Fibroblast of lung (primary cell): ENCODE measurements around the gene SH3PXD2A. TPM values are rescaled to one million over a fixed set of nuclear protein-coding genes. Genes with fewer than 3 reads are reported as not detected.

ENCODE experiments used
- DNase-seq, 2 donors: peaks; one replicate each; pipeline versions ENCODE4 v3.0.0 to v3.0.0-alpha.2; 2010; ENCODE audit warnings: low read depth in 2 of 2
- H2AFZ ChIP-seq: 2 replicates; pipeline ENCODE4 v1.5.1; 2012; ENCODE audit warnings: low read length, control low read depth, inconsistent platforms
- H3K27ac ChIP-seq: 2 replicates; pipeline ENCODE4 v1.5.1; 2011; ENCODE audit warnings: low read length, control low read depth; ENCODE audit not compliant: insufficient read depth
- H3K27me3 ChIP-seq: 2 replicates; pipeline ENCODE4 v1.5.1; 2011; ENCODE audit warnings: mild to moderate bottlenecking, low read length; ENCODE audit not compliant: control insufficient read depth, insufficient read depth
- H3K36me3 ChIP-seq: 2 replicates; pipeline ENCODE4 v1.5.1; 2011; ENCODE audit warnings: low read length; ENCODE audit not compliant: control insufficient read depth, insufficient read depth
- H3K4me1 ChIP-seq: 2 replicates; pipeline ENCODE4 v1.5.1; 2011; ENCODE audit warnings: low read length; ENCODE audit not compliant: control insufficient read depth, insufficient read depth; ENCODE audit errors: extremely low read depth
- H3K4me2 ChIP-seq: 2 replicates; pipeline ENCODE4 v1.5.1; 2011; ENCODE audit warnings: low read length, control low read depth; ENCODE audit not compliant: insufficient read depth; ENCODE audit errors: extremely low read depth
- H3K4me3 ChIP-seq, 4 experiments: fragments of 200-600 bp in 1 of 4; sonication (generic) in 1 of 4; replicated peaks in 1 of 4; 2 replicates each; pipeline ENCODE4 v1.5.1; 2011 to 2016; ENCODE audit warnings: low read length in 4 of 4, low read depth in 3 of 4, mild to moderate bottlenecking in 3 of 4, control low read depth in 2 of 4, inconsistent platforms in 1 of 4, mixed read lengths in 1 of 4; ENCODE audit not compliant: insufficient read depth in 1 of 4; ENCODE audit errors: control extremely low read depth in 1 of 4
- H3K79me2 ChIP-seq: 2 replicates; pipeline ENCODE4 v1.5.1; 2012; ENCODE audit warnings: mild to moderate bottlenecking, low read length, inconsistent platforms; ENCODE audit not compliant: control insufficient read depth, insufficient read depth
- H3K9ac ChIP-seq: 2 replicates; pipeline ENCODE4 v1.5.1; 2011; ENCODE audit warnings: mild to moderate bottlenecking, low read length, control low read depth; ENCODE audit not compliant: insufficient read depth
- H3K9me3 ChIP-seq: 2 replicates; pipeline ENCODE4 v1.5.1; 2012; ENCODE audit warnings: low read depth, low read length; ENCODE audit not compliant: control insufficient read depth, insufficient read depth
- H4K20me1 ChIP-seq: 2 replicates; pipeline ENCODE4 v1.5.1; 2011; ENCODE audit warnings: low read length; ENCODE audit not compliant: control insufficient read depth, insufficient read depth; ENCODE audit errors: extremely low read depth
- CTCF ChIP-seq, 2 donors: IDR thresholded peaks in 1 of 2; conservative IDR thresholded peaks in 1 of 2; 1 replicate in 1 of 2; 2 replicates in 1 of 2; pipeline ENCODE4 v1.5.1; 2011 to 2012; ENCODE audit warnings: low read length in 2 of 2, control low read depth in 1 of 2, inconsistent platforms in 1 of 2, low read depth in 1 of 2, mild to moderate bottlenecking in 1 of 2
- EZH2 ChIP-seq: IDR thresholded peaks from 2 replicates; pipeline ENCODE4 v1.5.1; 2012; ENCODE audit warnings: low read length, control low read depth, mild to moderate bottlenecking; ENCODE audit errors: missing control alignments
- polyA plus RNA-seq, 2 donors: library from polyadenylated mRNA; depleted of rRNA in 1 of 2; stranded (reverse) in 1 of 2; unstranded in 1 of 2; fragments of >200 nt; gene quantifications; 2 replicates each; pipeline ENCODE4 v1.2.1, GENCODE V29; 2011 to 2012; ENCODE audit warnings: missing spikeins in 1 of 2
- total RNA-seq: library from RNA; depleted of rRNA; stranded (reverse); fragments of >200 nt; gene quantifications from 2 replicates; pipeline ENCODE4 v1.2.1, GENCODE V29; 2014

SH3PXD2A gene
- total and polyA plus RNA-seq, 2 donors (not counting 1 experiment from before 2014, with no cell fraction given): 25.5 to 33.2 TPM

GRCh38 chr10:103651783-103652476 lies 203.4 kb downstream of the SH3PXD2A start:
- Histone ChIP-seq H3K36me3 (peaks cover 26% of the 10 kb centered on the region), H3K27me3 (no peaks in the 10 kb centered on the region), H3K4me2 (no peak overlapping the region), H4K20me1 (peaks cover 4% of the 10 kb centered on the region), H3K9ac (no peak overlapping the region), H3K4me1 (peaks cover 38% of the 10 kb centered on the region), H3K9me3 (no peaks in the 10 kb centered on the region), H3K27ac (no peak overlapping the region), H3K4me3 (no peak overlapping the region), H3K79me2 (peaks cover 88% of the 10 kb centered on the region), H2AFZ (no peak overlapping the region)
- no peak for DNase-seq
- TF ChIP-seq EZH2 (no peak), CTCF (conservative IDR thresholded peaks at IDR 0.05 in 1 of 2, IDR thresholded peaks at IDR 0.05 in 1 of 2; ENCODE audit: low read depth in 1 of 2, low read length in 2 of 2) (no peak)

DNA sequence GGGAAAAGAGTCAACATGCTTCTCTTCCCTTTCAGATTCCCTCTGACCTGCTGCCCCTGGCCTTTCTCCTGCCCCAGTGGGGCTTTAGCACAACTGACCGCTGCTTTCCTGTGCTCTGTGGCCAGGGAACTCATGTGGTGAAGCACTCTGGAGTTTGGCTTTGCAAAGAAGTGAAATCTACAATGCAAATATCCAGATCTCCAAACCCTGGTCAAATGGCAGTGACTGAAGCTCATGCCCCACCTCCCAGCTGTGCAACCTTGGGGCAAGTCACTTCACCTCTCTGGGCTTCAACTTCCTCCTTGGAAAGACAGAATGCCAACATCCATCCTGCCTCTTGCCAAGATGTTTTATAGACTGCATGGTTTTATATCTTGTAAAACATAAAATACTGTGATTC lies 204.0 kb downstream of the SH3PXD2A start:
- Histone ChIP-seq H3K4me3 (no peak overlapping the region), H2AFZ (no peak overlapping the region), H3K36me3 (peaks cover 26% of the 10 kb centered on the region), H3K9me3 (no peaks in the 10 kb centered on the region), H3K4me1 (peaks cover 43% of the 10 kb centered on the region), H3K4me2 (no peak overlapping the region), H3K27me3 (no peaks in the 10 kb centered on the region), H3K27ac (no peak overlapping the region), H4K20me1 (peaks cover 4% of the 10 kb centered on the region), H3K9ac (no peak overlapping the region), H3K79me2 (peaks cover 89% of the 10 kb centered on the region)
- no peak for DNase-seq
- TF ChIP-seq EZH2 (no peak), CTCF (conservative IDR thresholded peaks at IDR 0.05 in 1 of 2, IDR thresholded peaks at IDR 0.05 in 1 of 2; ENCODE audit: low read depth in 1 of 2, low read length in 2 of 2) (no peak)

DNA sequence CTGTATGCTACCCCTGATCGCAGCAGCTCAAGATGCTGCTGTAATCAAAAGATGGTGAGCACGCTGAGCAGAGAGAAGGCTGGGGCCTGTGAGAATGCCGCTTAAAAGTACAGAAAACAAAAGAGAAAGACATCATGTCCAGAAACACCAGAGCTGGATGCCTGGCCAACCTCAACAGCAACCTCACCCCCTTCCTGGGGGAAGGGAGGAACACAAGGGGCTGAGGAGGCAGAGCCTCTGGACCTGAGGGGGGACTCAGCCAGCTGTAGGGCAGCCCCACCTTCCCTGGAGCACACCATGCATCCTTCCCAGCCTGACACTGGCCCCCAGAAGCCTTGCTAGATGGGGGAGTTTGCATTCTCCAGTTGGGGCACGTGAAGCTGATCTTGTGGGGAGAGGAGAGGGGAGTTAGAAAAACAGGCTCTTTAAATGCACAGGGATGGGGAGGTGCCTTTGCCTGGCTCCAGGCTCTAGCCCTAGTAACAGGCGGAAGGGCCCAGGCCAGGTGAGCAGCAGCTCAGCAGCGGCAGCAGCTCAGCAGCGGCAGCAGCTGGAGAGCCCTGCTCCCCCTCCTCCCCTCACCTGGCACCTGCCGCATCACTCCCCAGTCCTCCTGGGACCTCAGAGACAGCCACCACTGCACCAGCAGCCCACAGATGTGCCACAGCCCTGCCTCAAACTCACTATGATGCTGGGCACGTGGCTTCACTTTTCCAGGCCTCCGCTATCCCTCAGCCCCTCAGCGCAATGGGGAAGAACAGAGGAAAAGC lies 205.5 kb downstream of the SH3PXD2A start:
- Histone ChIP-seq H3K27ac (peak overlapping the region; percentile 68), H3K79me2 (peaks cover 80% of the 10 kb centered on the region)

More for the DNA sequence above, 205.5 kb downstream of the SH3PXD2A start:
- H3K9me3 ChIP-seq: no peaks in the 10 kb centered on the region
- no peak for TF ChIP-seq CTCF (conservative IDR thresholded peaks at IDR 0.05 in 1 of 2, IDR thresholded peaks at IDR 0.05 in 1 of 2; ENCODE audit: low read depth in 1 of 2, low read length in 2 of 2)
- no peak for TF ChIP-seq EZH2
- peaks cover 24% of the 10 kb centered on the region for H3K36me3 ChIP-seq
- H3K4me2 ChIP-seq: peak overlapping the region; percentile 66
- no peak overlapping the region for H2AFZ ChIP-seq
- H3K4me1 ChIP-seq: peaks cover 56% of the 10 kb centered on the region
- DNase-seq: no peak
- H3K4me3 ChIP-seq: no peak overlapping the region
- H3K27me3 ChIP-seq: no peaks in the 10 kb centered on the region
- no peak overlapping the region for H3K9ac ChIP-seq
- peaks cover 4% of the 10 kb centered on the region for H4K20me1 ChIP-seq
